ENCODE results near the gene ZNF195.

- TF ChIP-seq CTCF (IDR thresholded peaks at IDR 0.05) = no peak
- TF ChIP-seq POLR2A (IDR thresholded peaks at IDR 0.05) = no peak
Observed at GRCh38 chr11:3375552-3375951, 3.4 kb downstream of the ZNF195 start.

Data from right lobe of liver (tissue), 4 donors.